ENCODE measurements around the gene TIGAR.

- TF ChIP-seq CTCF (IDR thresholded peaks at IDR 0.05; ENCODE audit: insufficient read depth, low read length, poor library complexity, severe bottlenecking), result no peak
- no peak for TF ChIP-seq EZH2phosphoT487 (conservative IDR thresholded peaks at IDR 0.05; ENCODE audit: low read length)
Measured at GRCh38 chr12:4292341-4293073, 28.5 kb upstream of the TIGAR start.
